ENCODE measurements around the gene C1orf21.

C1orf21 gene

GRCh38 chr1:184677344-184677743 lies 290.5 kb downstream of the C1orf21 start:
- Histone ChIP-seq H3K9me3 (no peaks in the 10 kb centered on the region), H3K4me3 (ENCODE audit: low read depth, low read length) (no peak overlapping the region), H3K36me3 (no peaks in the 10 kb centered on the region), H3K4me1 (no peaks in the 10 kb centered on the region), H3K27me3 (no peaks in the 10 kb centered on the region)
- no peak for TF ChIP-seq CTCF (IDR thresholded peaks at IDR 0.05; ENCODE audit: low read depth, low read length)
- no peak for DNase-seq
